MCF 10A (cell line): ENCODE results near the gene PDZD4. TPM values are rescaled to one million over a fixed set of nuclear protein-coding genes. Genes with fewer than 3 reads are reported as not detected.

Source experiments
- BruUV-seq: library from RNA; stranded (reverse); fragments of 400-500 nt; replicated peaks from 2 replicates; lab custom pipeline; 2021; lab: Mats Ljungman, UMichigan
- CTCF ChIA-PET: fragments of 300-600 bp; sonication (Branson Sonifier 250); formaldehyde crosslinking; extraction: SDS; loops from one replicate; lab custom pipeline; 2021; ENCODE audit warnings: antibody characterized with exemption, inconsistent platforms; lab: Yijun Ruan, JAX
- POLR2A ChIA-PET: fragments of 300-600, 350-650 bp; sonication (Branson Sonifier 250); formaldehyde crosslinking; extraction: SDS; loops from one replicate; lab custom pipeline; 2020; ENCODE audit warnings: antibody characterized with exemption, inconsistent platforms; lab: Yijun Ruan, JAX
- DNase-seq: peaks from one replicate; pipeline ENCODE4 v3.0.0-alpha.2; 2018; ENCODE audit not compliant: unreplicated experiment
- H3K27ac Mint-ChIP-seq: one replicate; pipeline ENCODE4 v1.8.0; 2022; ENCODE audit warnings: mild to moderate bottlenecking, low read depth, mixed read lengths; ENCODE audit not compliant: unreplicated experiment
- H3K27me3 Mint-ChIP-seq: one replicate; pipeline ENCODE4 v1.8.0; 2022; ENCODE audit warnings: mixed read lengths; ENCODE audit not compliant: insufficient read depth, unreplicated experiment
- H3K36me3 Mint-ChIP-seq: one replicate; pipeline ENCODE4 v1.8.0; 2022; ENCODE audit warnings: mild to moderate bottlenecking, moderate library complexity, mixed read lengths; ENCODE audit not compliant: insufficient read depth, unreplicated experiment
- H3K4me1 Mint-ChIP-seq: one replicate; pipeline ENCODE4 v1.8.0; 2022; ENCODE audit warnings: mixed read lengths; ENCODE audit not compliant: insufficient read depth, unreplicated experiment
- H3K4me3 Mint-ChIP-seq: one replicate; pipeline ENCODE4 v1.8.0; 2022; ENCODE audit warnings: mild to moderate bottlenecking, moderate library complexity, mixed read lengths; ENCODE audit not compliant: unreplicated experiment
- H3K9me3 Mint-ChIP-seq: one replicate; pipeline ENCODE4 v1.8.0; 2022; ENCODE audit warnings: mixed read lengths; ENCODE audit not compliant: unreplicated experiment
- CTCF ChIP-seq: fragments of 200-600 bp; IDR thresholded peaks from one replicate; pipeline ENCODE4 v1.8.0; 2022; ENCODE audit warnings: antibody characterized with exemption, mild to moderate bottlenecking; ENCODE audit not compliant: unreplicated experiment
- intact Hi-C: fragments of 100-400 bp; cut with micrococcal nuclease; formaldehyde crosslinking; loops from 2 replicates; pipeline ENCODE4 v1.14.1; 2022
- total RNA-seq: library from RNA; stranded (reverse); gene quantifications from 2 replicates; pipeline ENCODE4 v1.2.3, GENCODE V29; 2022

Gene PDZD4
- total RNA-seq, 1 experiment from 2014 or later = not detected

GRCh38 chrX:153803211-153804099 is 26.9 kb downstream of the PDZD4 start:
- Mint-ChIP-seq H3K9me3 (peaks cover 8% of the 10 kb centered on the region), H3K27me3 (no peaks in the 10 kb centered on the region), H3K27ac (no peak overlapping the region), H3K36me3 (peaks cover 7% of the 10 kb centered on the region), H3K4me3 (no peak overlapping the region), H3K4me1 (no peaks in the 10 kb centered on the region)
- DNase-seq = no peak
- CTCF ChIA-PET = interaction anchor here (0.7 kb wide), 1 partner anchor 156 kb away, joined by 4 read pairs; no protein-coding TSS in a partner anchor
- BruUV-seq = no TSS peak
- intact Hi-C loops = no loop called here
- POLR2A ChIA-PET = interaction anchor here (0.7 kb wide), 1 partner anchor 229 kb away, joined by 3 read pairs; no protein-coding TSS in a partner anchor
- TF ChIP-seq CTCF = no peak

- DNase-seq = no peak
- no peaks in the 10 kb centered on the region for H3K27me3 Mint-ChIP-seq
- no peak overlapping the region for H3K27ac Mint-ChIP-seq
- ChIA-PET POLR2A (no interaction called here), CTCF (no interaction called here)
- peaks cover 12% of the 10 kb centered on the region for H3K36me3 Mint-ChIP-seq
- intact Hi-C loops = no loop called here
- no peak overlapping the region for H3K4me3 Mint-ChIP-seq
- peaks cover 2% of the 10 kb centered on the region for H3K9me3 Mint-ChIP-seq
- no peak for TF ChIP-seq CTCF
- BruUV-seq = no TSS peak
- no peaks in the 10 kb centered on the region for H3K4me1 Mint-ChIP-seq
Observed at GRCh38 chrX:153802513-153803045, 27.8 kb downstream of the PDZD4 start.

GRCh38 chrX:153801669-153802068 is 28.7 kb downstream of the PDZD4 start:
- TF ChIP-seq CTCF = no peak
- H3K27me3 Mint-ChIP-seq = no peaks in the 10 kb centered on the region
- no peaks in the 10 kb centered on the region for H3K9me3 Mint-ChIP-seq
- no peak overlapping the region for H3K4me3 Mint-ChIP-seq
- POLR2A ChIA-PET = no interaction called here
- intact Hi-C loops = no loop called here
- CTCF ChIA-PET = interaction anchor here (0.7 kb wide), 1 partner anchor 123 kb away, joined by 4 read pairs; no protein-coding TSS in a partner anchor
- no TSS peak for BruUV-seq
- H3K4me1 Mint-ChIP-seq = no peaks in the 10 kb centered on the region
- H3K36me3 Mint-ChIP-seq = peaks cover 13% of the 10 kb centered on the region
- no peak overlapping the region for H3K27ac Mint-ChIP-seq
- DNase-seq = no peak

GRCh38 chrX:153800746-153801145 is 29.6 kb downstream of the PDZD4 start:
- Mint-ChIP-seq H3K27me3 (no peaks in the 10 kb centered on the region), H3K4me1 (no peaks in the 10 kb centered on the region), H3K4me3 (no peak overlapping the region), H3K27ac (no peak overlapping the region), H3K9me3 (no peaks in the 10 kb centered on the region), H3K36me3 (peaks cover 22% of the 10 kb centered on the region)
- CTCF ChIA-PET = no interaction called here
- TF ChIP-seq CTCF = no peak
- DNase-seq = no peak
- POLR2A ChIA-PET = no interaction called here
- intact Hi-C loops = no loop called here
- BruUV-seq = no TSS peak
